ENCODE data around the gene NAA11.

DNA sequence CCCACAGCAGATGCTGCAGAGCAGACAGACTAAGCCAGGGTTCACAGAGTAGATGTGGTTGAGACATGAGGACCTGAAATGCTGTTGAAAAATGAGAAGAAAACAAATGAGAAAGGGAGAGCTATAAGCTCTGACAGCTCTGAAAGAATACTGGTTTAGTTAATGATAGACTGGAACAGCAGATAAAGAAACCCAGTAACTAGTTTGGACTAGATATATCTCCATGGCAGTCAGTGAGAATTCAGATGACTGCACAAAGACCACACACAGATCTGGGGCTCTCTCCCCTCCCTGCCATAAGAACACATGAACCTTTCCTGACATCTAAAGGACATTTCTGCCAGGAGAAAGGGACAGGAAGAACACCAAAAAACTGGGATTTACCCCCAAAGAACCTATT is 8.2 kb downstream of the NAA11 start:
- TF ChIP-seq TAF1 (IDR thresholded peaks at IDR 0.05; ENCODE audit: low read depth, low read length) (no peak), POLR2AphosphoS5 (IDR thresholded peaks at IDR 0.05; ENCODE audit: low read depth, low read length) (no peak), POLR2A (IDR thresholded peaks at IDR 0.05; ENCODE audit: low read depth, low read length) (no peak), PAX5 (IDR thresholded peaks at IDR 0.05; ENCODE audit: insufficient read depth, low read length, severe bottlenecking) (no peak), SPI1 (IDR thresholded peaks at IDR 0.05; ENCODE audit: low read depth, low read length) (no peak), POU2F2 (IDR thresholded peaks at IDR 0.05; ENCODE audit: low read depth, low read length) (no peak)
